ENCODE results near the gene RENBP.

DNA sequence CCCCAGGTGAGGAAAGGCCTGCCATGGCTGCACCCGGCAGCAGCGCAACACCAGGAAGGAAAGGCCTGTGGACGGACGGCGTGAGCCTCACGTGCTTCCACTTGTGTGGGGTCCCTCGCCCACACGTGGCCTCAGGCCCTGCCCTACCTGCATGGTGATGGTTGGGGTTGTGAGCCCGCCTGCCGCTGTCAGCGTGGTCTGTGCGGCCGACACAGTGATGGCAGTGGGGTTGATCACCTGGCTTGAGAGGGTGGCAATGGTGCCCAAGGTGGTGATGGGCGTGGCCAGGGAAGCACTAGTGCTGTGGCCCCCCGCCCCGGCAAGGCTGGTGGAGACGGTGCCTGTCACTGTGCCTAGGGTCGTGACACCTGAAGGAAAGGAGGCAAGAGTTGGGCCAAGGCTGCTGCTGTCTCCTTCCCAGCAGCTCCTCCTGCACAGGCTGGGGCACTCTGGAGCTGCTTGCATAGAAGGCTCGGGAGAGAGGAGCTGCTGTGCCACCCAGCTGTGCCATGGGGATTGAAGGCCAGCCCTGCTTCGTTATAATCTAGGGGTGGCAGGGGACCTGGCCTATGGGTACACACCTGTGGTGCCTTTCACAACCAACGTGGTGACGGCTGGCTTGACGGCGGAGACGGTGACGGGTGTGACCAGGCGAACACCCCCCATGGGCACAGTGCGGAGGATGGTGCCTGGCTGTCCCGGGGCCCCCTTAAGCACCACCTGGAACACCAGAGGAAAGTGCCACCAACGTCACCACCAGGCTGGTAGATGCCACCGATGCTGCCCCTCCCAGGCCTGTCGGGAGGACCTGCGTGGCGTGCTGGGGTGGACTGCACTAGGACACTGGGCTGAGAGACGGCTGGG, 11.8 kb upstream of the RENBP start:
- no peak for TF ChIP-seq POLR2A (IDR thresholded peaks at IDR 0.05)
- TF ChIP-seq, protein P1, sequence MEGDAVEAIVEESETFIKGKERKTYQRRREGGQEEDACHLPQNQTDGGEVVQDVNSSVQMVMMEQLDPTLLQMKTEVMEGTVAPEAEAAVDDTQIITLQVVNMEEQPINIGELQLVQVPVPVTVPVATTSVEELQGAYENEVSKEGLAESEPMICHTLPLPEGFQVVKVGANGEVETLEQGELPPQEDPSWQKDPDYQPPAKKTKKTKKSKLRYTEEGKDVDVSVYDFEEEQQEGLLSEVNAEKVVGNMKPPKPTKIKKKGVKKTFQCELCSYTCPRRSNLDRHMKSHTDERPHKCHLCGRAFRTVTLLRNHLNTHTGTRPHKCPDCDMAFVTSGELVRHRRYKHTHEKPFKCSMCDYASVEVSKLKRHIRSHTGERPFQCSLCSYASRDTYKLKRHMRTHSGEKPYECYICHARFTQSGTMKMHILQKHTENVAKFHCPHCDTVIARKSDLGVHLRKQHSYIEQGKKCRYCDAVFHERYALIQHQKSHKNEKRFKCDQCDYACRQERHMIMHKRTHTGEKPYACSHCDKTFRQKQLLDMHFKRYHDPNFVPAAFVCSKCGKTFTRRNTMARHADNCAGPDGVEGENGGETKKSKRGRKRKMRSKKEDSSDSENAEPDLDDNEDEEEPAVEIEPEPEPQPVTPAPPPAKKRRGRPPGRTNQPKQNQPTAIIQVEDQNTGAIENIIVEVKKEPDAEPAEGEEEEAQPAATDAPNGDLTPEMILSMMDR (IDR thresholded peaks at IDR 0.05): no peak
